K562 (cell line): ENCODE data around the gene APPBP2. TPM values are rescaled to one million over a fixed set of nuclear protein-coding genes. Genes with fewer than 3 reads are reported as not detected.
"Not testable (repeated sequence)": the region's sequence is repeated elsewhere in the genome, so short reads cannot be mapped to it uniquely, and the experiment has no call there.

ENCODE experiments used
- ATAC-seq: fragments of 200-7000 bp; cut with Tn5 transposase; 3 replicates; pipeline ENCODE4 v1.9.1; 2020; ENCODE audit warnings: moderate library complexity
- BruUV-seq: library from RNA; stranded (reverse); fragments of 400-500 nt; replicated peaks from 2 replicates; lab custom pipeline; 2021; lab: Mats Ljungman, UMichigan
- CTCF ChIA-PET: fragments of 300-600 bp; formaldehyde crosslinking; extraction: SDS; loops from one replicate; lab custom pipeline; 2021; ENCODE audit warnings: low intra/inter-chr PET ratio; lab: Yijun Ruan, JAX
- POLR2A ChIA-PET: fragments of 300-600, 350-650 bp; sonication (Branson Sonifier 250); formaldehyde crosslinking; extraction: SDS; loops from one replicate; lab custom pipeline; 2021; ENCODE audit warnings: antibody characterized with exemption, inconsistent platforms; lab: Yijun Ruan, JAX
- DNase-seq, 4 experiments: peaks; one replicate each; pipeline versions ENCODE4 v3.0.0 to v3.0.0-alpha.2; 2011 to 2018; ENCODE audit warnings: low spot score in 3 of 4, mixed read lengths in 3 of 4; ENCODE audit errors: extremely low read depth in 1 of 4
- FAIRE-seq: peaks from 2 replicates; lab custom pipeline; 2011; peaks lifted over from hg19 to GRCh38; lab: Jason Lieb, UNC
- H2AFZ ChIP-seq: 2 replicates; pipeline ENCODE4 v1.6.0; 2011; ENCODE audit warnings: low read depth, low read length, control low read depth, inconsistent platforms
- H3K27ac ChIP-seq: fragments of 200-600 bp; 3 replicates; pipeline ENCODE4 v1.8.0; 2011; ENCODE audit warnings: low read depth, mild to moderate bottlenecking, control low read depth, inconsistent platforms, low read length, moderate library complexity, mixed read lengths; ENCODE audit errors: extremely low read depth
- H3K27me3 ChIP-seq, 2 experiments: fragments of 300-600 bp in 1 of 2; 2 replicates in 1 of 2; 3 replicates in 1 of 2; pipeline versions ENCODE4 v1.6.0 to v1.8.0; 2011; ENCODE audit warnings: inconsistent platforms in 2 of 2, low read length in 2 of 2, mild to moderate bottlenecking in 1 of 2, mixed read lengths in 1 of 2, moderate library complexity in 1 of 2; ENCODE audit not compliant: control insufficient read depth in 2 of 2, insufficient read depth in 2 of 2
- H3K36me3 ChIP-seq: fragments of 300-600 bp; 3 replicates; pipeline ENCODE4 v1.8.0; 2011; ENCODE audit warnings: mild to moderate bottlenecking, low read length, inconsistent platforms; ENCODE audit not compliant: control insufficient read depth, insufficient read depth
- H3K4me1 ChIP-seq, 2 experiments: fragments of 200-600 bp in 1 of 2; replicated peaks in 1 of 2; 2 replicates in 1 of 2; 3 replicates in 1 of 2; pipeline versions ENCODE4 v1.5.1 to v1.8.0; 2011; ENCODE audit warnings: inconsistent platforms in 2 of 2, low read length in 2 of 2, mild to moderate bottlenecking in 1 of 2, mixed read lengths in 1 of 2, moderate library complexity in 1 of 2; ENCODE audit not compliant: control insufficient read depth in 2 of 2, insufficient read depth in 2 of 2
- H3K4me2 ChIP-seq: 2 replicates; pipeline ENCODE4 v1.6.1; 2011; ENCODE audit warnings: low read length, control low read depth, inconsistent platforms, mixed read lengths; ENCODE audit not compliant: insufficient read depth
- H3K4me3 ChIP-seq: fragments of 200-600 bp; sonication (generic), shearing (Covaris generic); 2 replicates; pipeline ENCODE4 v1.5.1; 2016; ENCODE audit warnings: control low read depth, inconsistent platforms
- H3K79me2 ChIP-seq: fragments of 200-600 bp; 3 replicates; pipeline ENCODE4 v1.8.0; 2011; ENCODE audit warnings: low read length, inconsistent platforms; ENCODE audit not compliant: control insufficient read depth, insufficient read depth
- H3K9ac ChIP-seq, 2 experiments: 2 replicates each; pipeline versions ENCODE4 v1.6.0 to v1.6.1; 2011; ENCODE audit warnings: low read depth in 2 of 2, low read length in 2 of 2, control low read depth in 1 of 2, inconsistent platforms in 1 of 2, mild to moderate bottlenecking in 1 of 2, mixed read lengths in 1 of 2; ENCODE audit not compliant: insufficient read depth in 1 of 2
- H3K9me1 ChIP-seq: one replicate; pipeline ENCODE4 v1.6.0; 2011; ENCODE audit warnings: inconsistent platforms, mild to moderate bottlenecking, low read length, moderate library complexity; ENCODE audit not compliant: control insufficient read depth, insufficient read depth
- H3K9me3 ChIP-seq: replicated peaks from 2 replicates; pipeline ENCODE4 v1.5.1; 2011; ENCODE audit warnings: low read depth, low read length, inconsistent platforms; ENCODE audit not compliant: control insufficient read depth, insufficient read depth
- H4K20me1 ChIP-seq: replicated peaks from 2 replicates; pipeline ENCODE4 v1.6.1; 2011; ENCODE audit warnings: low read length, inconsistent platforms, mixed read lengths; ENCODE audit not compliant: control insufficient read depth, insufficient read depth
- CBX1 ChIP-seq: sonication (generic); IDR thresholded peaks from 2 replicates; pipeline ENCODE4 v1.6.1; 2016; ENCODE audit warnings: antibody characterized with exemption, low read depth, mild to moderate bottlenecking
- CBX3 ChIP-seq, 2 experiments: IDR thresholded peaks; 1 replicate in 1 of 2; 2 replicates in 1 of 2; pipeline ENCODE4 v1.6.1; 2012; ENCODE audit warnings: inconsistent platforms in 2 of 2, low read length in 2 of 2, borderline replicate concordance in 1 of 2, control low read depth in 1 of 2
- CBX5 ChIP-seq: IDR thresholded peaks from 2 replicates; pipeline ENCODE4 v1.6.1; 2014; ENCODE audit warnings: low read depth, borderline replicate concordance
- TRIM24 ChIP-seq, 2 experiments: fragments of 450-650 bp; IDR thresholded peaks; 2 replicates each; pipeline ENCODE4 v1.6.1; 2016
- TRIM28 ChIP-seq: fragments of 450-650 bp; IDR thresholded peaks from 2 replicates; pipeline ENCODE4 v1.6.1; 2017
- ZFP36 ChIP-seq: fragments of 150-350 bp; IDR thresholded peaks from 2 replicates; pipeline ENCODE4 v1.6.1; 2018; ENCODE audit warnings: low read length, low read depth; ENCODE audit not compliant: partially characterized antibody
- WGBS: fragments of 100-300 bp; shearing (Covaris generic); methylation state at CpG from one replicate; pipeline ENCODE4 v1.1.6; 2016; ENCODE audit warnings: low coverage, mixed read lengths; ENCODE audit not compliant: insufficient coverage; ENCODE audit errors: missing lambda C conversion rate; 5-methylcytosine and 5-hydroxymethylcytosine counted together
- in situ Hi-C: fragments of 300-500 bp; cut with MboI; formaldehyde crosslinking; loops from 4 replicates; pipeline ENCODE4 v1.15.0; 2018; ENCODE audit warnings: inconsistent platforms, mixed read lengths
- intact Hi-C: fragments of 100-400 bp; cut with micrococcal nuclease; formaldehyde crosslinking; loops from 2 replicates; pipeline ENCODE4 v1.14.2; 2022
- polyA plus RNA-seq, 8 experiments: library from polyadenylated mRNA; depleted of rRNA in 4 of 8; stranded (reverse) in 5 of 8; unstranded in 3 of 8; fragments of >200 nt; fragmentation: Nextera tagmentation in 2 of 8; fragmentation: Illumina TruSeq in 1 of 8; extraction: Ambion mirVana in 2 of 8; extraction: Trizol in 1 of 8; gene quantifications; 2 replicates each; pipeline versions ENCODE4 v1.2.1 to v1.2.3, GENCODE V29; 2011 to 2014; ENCODE audit warnings: inconsistent platforms in 1 of 8, missing spikeins in 1 of 8
- total RNA-seq, 7 experiments: library from RNA; depleted of rRNA in 6 of 7; stranded (reverse); fragments of >200 nt in 6 of 7; fragmentation: Illumina TruSeq in 2 of 7; extraction: Trizol in 2 of 7; gene quantifications; 2 replicates each; pipeline versions ENCODE4 v1.2.1 to v1.2.3, GENCODE V29; 2011 to 2021; ENCODE audit warnings: low replicate concordance in 1 of 7
- TF ChIP-seq, protein P1 (sequence below): fragments of 450-650 bp; IDR thresholded peaks from 2 replicates; pipeline ENCODE4 v1.6.1; 2018; ENCODE audit warnings: mild to moderate bottlenecking, low read depth; ENCODE audit not compliant: partially characterized antibody
- TF ChIP-seq, protein P2 (sequence below), 3 experiments: fragments of 200-800 bp in 1 of 3; fragments of 250-450 bp in 1 of 3; fragments of 450-650 bp in 1 of 3; sonication (Bioruptor Pico) in 1 of 3; sonication (Bioruptor generic) in 1 of 3; formaldehyde crosslinking in 1 of 3; IDR thresholded peaks; 2 replicates each; pipeline versions ENCODE4 v1.6.1 to v1.8.0; 2016 to 2022; ENCODE audit warnings: mild to moderate bottlenecking in 2 of 3, missing genetic modification characterization in 2 of 3, missing compliant biosample characterization in 1 of 3, moderate library complexity in 1 of 3

The APPBP2 gene
- total and polyA plus RNA-seq, 9 of the 15 experiments (the other 6 are each of a cell fraction or from before 2014, with no cell fraction given), result 2.7 to 16.8 (median 6.9) TPM

DNA sequence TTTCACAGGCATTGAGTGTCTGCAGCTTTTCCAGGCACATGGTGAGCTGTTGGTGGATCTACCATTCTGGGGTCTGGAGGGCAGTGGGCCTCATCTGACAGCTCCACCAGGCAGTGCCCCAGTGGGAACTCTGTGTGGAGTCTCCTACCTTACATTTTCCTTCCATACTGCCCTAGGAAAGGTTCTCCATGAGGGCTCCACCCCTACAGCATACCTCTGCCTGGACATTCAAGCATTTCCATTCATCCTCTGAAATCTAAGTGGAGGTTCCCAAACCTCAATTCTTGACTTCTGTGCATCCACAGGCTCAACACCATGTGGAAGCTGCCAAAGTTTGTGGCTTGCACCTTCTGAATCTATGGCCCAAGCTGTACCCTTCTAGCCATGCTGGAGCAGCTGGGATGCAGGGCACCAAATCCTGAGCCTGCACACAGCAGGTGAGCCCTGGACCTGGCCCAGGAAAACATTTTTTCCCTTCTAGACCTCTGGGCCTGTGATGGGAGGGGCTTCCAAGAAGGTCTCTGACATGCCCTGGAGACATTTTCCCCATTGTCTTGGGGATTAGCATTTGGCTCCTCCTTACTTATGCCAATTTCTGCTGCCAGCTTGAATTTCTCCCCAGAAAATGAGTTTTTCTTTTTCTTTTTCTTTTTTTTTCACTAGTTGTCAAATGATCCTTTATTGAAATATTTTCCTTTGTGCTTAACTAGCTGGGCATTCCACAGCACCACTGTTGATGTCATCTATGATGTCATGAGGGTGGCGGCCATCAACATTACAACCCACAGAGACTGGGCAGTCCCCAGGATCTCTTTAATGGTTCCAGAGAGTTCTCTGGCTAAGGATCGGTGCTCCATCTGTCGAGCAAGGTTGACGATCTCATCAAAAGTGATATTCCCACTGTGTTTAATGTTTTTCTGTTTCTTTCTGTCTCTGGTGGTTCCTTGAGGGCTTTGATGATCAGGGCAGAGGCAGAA lies 92.7 kb downstream of the APPBP2 start:
- TF ChIP-seq, protein P1, sequence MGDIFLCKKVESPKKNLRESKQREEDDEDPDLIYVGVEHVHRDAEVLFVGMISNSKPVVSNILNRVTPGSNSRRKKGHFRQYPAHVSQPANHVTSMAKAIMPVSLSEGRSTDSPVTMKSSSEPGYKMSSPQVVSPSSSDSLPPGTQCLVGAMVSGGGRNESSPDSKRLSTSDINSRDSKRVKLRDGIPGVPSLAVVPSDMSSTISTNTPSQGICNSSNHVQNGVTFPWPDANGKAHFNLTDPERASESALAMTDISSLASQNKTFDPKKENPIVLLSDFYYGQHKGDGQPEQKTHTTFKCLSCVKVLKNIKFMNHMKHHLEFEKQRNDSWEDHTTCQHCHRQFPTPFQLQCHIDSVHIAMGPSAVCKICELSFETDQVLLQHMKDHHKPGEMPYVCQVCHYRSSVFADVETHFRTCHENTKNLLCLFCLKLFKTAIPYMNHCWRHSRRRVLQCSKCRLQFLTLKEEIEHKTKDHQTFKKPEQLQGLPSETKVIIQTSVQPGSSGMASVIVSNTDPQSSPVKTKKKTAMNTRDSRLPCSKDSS, result peak; percentile 81
- peak; percentile 81; the same call in 1 of the 2 replicates for TF ChIP-seq TRIM28
- TF ChIP-seq, protein P2, sequence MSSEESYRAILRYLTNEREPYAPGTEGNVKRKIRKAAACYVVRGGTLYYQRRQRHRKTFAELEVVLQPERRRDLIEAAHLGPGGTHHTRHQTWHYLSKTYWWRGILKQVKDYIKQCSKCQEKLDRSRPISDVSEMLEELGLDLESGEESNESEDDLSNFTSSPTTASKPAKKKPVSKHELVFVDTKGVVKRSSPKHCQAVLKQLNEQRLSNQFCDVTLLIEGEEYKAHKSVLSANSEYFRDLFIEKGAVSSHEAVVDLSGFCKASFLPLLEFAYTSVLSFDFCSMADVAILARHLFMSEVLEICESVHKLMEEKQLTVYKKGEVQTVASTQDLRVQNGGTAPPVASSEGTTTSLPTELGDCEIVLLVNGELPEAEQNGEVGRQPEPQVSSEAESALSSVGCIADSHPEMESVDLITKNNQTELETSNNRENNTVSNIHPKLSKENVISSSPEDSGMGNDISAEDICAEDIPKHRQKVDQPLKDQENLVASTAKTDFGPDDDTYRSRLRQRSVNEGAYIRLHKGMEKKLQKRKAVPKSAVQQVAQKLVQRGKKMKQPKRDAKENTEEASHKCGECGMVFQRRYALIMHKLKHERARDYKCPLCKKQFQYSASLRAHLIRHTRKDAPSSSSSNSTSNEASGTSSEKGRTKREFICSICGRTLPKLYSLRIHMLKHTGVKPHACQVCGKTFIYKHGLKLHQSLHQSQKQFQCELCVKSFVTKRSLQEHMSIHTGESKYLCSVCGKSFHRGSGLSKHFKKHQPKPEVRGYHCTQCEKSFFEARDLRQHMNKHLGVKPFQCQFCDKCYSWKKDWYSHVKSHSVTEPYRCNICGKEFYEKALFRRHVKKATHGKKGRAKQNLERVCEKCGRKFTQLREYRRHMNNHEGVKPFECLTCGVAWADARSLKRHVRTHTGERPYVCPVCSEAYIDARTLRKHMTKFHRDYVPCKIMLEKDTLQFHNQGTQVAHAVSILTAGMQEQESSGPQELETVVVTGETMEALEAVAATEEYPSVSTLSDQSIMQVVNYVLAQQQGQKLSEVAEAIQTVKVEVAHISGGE (CRISPR knock-in tag; IDR thresholded peaks at IDR 0.05), result peak in 1 of 3 experiments; percentile 74; a peak in 1 of 6 replicates
- peak in 1 of 2 experiments; percentile 44; a peak in 1 of 4 replicates for TF ChIP-seq TRIM24 (IDR thresholded peaks at IDR 0.05)
- TF ChIP-seq CBX5, result peak; percentile 94
- peak; percentile 58; the same call in 1 of the 2 replicates for TF ChIP-seq CBX1
- TF ChIP-seq CBX3 (IDR thresholded peaks at IDR 0.05; ENCODE audit: borderline replicate concordance in 1 of 2, low read length in 2 of 2), result peak in 1 of 2 experiments; percentile 89; a peak in 1 of 3 replicates
- peak; percentile 64 for TF ChIP-seq ZFP36
- in situ Hi-C loops, H3K36me3 ChIP-seq, H3K4me3 ChIP-seq, ATAC-seq, POLR2A ChIA-PET, H3K9me1 ChIP-seq, H3K27me3 ChIP-seq, H3K4me2 ChIP-seq, FAIRE-seq, CTCF ChIA-PET, H3K27ac ChIP-seq, H3K9me3 ChIP-seq, H3K9ac ChIP-seq, H3K79me2 ChIP-seq, BruUV-seq, DNase-seq, H4K20me1 ChIP-seq, H3K4me1 ChIP-seq, H2AFZ ChIP-seq, intact Hi-C loops: not testable (repeated sequence)
- 43% methylated on average over 3 of the region's 4 CpGs for WGBS
